OCI-M1 (cell line): ENCODE measurements around the gene ZNF354C.

ENCODE experiments used
- DNase-seq: peaks from one replicate; lab custom pipeline; 2025; lab: John Stamatoyannopoulos, UW

Gene ZNF354C

DNA sequence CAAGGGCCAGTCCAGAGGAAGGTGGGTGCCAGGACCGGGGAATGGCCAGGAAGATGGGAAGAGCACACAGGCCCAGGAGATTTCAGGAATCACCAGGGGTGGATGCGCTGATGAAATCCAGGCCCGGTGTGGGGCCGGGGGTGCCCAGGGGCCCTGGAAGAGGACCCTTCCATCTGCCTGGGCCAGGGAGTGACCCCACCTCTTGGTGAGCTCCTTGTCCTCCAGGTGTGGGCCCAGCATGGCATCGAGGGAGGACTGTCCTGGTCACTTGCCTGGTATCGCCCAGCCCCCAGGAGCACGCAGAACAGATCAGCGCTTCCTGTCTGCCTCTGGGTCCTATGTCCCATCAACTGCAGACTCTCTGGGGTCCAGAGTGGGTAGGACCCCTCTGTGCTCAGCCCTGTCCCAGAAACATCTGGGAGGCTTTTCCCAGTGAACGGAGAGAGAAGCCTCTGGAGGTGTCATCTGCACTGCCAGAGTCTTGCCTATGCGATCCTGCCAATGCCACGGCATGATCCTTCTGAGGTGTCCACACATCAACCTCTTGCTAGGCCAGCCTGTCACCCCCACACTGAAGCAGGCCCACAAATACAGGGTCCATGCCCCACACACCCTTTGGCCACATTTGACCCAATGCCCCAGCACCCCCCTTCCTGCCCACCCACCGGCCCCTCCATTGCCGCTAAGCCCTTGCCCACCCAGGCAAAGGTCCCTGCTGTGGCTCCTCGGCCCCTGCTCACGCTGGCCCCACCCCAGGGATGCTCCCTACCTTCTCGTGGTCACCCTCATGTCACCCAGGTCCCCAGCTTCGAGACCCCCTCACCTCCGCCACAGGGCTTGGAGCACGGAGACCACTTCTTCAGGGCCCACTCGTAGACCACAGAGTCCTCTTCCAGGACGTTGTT is 67.2 kb downstream of the ZNF354C start:
- no peak for DNase-seq

DNA sequence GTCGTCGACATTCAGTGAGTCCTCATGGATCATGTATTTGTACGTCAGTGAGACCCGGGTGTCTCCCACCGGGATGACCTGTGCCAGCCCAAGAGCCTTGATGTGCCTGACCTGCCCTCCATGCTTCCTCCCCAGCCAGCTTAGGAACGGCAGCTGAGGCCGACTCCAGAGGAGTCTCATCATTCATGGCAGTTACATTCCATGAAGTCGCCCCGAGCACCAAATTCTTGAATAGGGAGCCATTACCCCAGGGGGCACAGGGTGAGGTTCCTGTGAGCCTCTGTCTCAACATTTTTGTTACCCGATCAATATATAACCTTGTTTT is 67.8 kb downstream of the ZNF354C start:
- DNase-seq = no peak

DNA sequence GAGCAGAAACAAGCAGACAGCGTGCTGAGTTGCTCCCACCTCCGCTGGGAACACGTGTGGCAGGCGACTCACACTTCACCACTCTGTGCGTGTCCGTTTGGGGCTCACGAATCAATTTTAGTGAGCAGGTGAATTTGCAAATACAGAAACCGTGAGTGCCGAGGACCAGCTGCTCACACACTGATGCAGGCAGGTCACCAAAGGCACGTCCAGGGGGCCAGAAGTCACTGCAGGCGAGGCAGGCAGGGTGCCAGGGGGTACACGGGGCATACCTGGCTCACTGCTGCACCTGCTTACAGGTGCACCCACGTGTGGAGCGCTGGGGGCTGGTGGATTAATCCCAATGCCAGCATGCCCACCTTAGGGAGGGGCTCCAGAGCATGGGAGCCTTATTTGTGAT is 68.8 kb downstream of the ZNF354C start:
- no peak for DNase-seq

DNA sequence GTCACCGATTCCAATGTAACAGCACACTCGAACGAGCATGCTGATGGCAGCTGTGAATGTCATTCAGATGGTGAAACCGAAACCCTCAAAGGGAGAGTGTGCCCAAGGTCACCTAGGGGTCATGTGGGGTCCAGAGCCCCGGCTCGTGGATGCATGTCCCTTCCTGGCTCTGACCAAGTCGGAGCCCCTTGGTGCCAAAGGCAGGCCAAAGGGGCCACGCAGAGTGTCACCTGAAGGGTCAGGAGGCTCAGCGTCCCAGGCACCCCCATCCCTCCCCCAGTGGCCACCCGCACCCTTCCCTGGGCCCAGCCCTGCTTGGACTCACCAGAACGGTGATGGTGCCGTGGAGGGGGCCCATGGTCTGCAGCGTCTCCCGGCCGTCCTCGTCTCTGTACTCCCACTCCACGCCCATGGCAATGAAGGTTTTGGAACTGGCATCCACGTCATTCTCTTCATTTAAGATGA is 69.5 kb downstream of the ZNF354C start:
- no peak for DNase-seq

DNA sequence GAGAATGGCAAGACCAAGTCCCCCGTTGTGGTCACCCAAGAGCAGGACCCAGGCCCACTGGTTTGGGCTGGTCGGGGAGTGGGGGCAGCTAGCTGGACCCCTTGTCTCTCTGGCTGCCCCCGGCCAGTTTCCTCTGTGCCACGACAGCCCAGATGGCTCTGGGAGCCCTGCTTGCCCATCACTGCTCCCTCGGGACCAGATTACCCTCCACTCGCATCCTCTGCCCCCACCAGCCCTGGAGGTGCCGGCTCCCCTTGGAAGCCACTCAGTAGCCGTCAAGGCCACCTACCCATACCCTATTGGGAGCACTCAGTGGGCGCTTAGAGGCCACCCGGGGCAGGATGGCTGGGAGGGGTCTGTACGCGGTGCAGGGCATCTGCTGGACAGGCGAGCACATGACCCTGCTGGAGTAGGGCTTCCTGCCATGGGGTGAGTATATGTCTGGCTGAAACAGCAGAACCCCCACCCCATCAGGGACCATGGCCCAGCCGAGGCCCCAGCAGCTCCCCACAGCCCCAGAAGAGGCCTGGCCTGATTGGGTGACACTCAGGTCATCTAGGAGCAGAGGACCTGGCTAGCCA is 70.0 kb downstream of the ZNF354C start:
- no peak for DNase-seq

DNA sequence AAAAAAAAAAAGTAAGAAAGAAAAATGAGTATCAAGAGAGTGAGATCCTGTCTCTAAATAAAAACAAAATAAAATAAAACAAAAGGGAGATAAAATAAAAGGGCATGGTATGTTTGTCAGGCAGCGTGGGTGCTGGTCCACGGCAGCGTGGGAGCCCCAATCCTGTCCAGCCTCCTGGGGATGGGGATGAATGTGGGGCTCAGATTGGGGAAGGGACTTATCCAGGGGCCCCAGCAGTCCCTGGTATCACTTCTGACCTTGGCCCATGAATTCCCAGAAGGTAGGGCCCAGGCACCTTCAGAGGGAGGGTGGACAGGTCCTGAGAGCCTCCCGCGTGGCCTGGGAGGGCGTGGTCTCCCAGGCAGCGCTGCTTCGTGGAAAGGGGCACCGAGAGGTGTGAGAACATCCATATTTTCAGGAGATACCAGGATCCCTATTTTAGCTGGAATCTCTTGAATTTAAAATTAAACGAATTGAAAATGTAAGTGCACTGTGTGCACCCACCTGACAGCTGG is 71.2 kb downstream of the ZNF354C start:
- no peak for DNase-seq

DNA sequence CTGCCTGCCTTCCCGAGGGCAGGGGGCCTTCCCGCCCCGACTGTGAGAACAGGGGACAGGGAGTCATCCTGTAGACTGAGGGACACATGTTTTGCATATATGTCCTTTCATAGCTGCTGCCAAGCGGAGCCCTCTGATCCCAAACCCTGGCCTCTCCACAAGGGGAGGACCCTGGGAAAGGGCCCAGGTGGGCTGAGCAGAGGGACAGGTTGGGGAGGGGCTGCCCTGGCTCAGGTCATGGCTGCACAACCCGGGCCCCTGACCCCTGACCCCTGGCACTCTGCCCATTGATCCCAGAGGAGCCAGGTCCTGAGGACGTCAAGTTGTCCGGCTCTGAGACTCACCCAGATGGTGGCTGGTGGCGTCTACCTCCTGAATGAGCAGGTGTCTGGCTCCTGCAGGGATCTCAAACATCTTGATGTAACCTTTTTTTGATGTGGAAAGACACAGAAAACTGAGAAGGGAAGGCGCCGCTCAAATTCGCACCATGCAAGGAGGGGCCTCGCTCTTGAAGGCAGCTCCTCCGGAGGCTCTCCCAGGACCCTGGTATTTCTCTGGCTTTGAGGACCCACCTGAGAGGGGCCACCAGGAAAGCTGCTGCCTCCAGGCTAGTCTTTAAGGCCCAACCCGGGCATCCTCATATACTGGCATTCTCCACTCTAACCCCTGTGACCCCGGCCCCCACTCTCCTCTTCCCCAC is 71.9 kb downstream of the ZNF354C start:
- no peak for DNase-seq

DNA sequence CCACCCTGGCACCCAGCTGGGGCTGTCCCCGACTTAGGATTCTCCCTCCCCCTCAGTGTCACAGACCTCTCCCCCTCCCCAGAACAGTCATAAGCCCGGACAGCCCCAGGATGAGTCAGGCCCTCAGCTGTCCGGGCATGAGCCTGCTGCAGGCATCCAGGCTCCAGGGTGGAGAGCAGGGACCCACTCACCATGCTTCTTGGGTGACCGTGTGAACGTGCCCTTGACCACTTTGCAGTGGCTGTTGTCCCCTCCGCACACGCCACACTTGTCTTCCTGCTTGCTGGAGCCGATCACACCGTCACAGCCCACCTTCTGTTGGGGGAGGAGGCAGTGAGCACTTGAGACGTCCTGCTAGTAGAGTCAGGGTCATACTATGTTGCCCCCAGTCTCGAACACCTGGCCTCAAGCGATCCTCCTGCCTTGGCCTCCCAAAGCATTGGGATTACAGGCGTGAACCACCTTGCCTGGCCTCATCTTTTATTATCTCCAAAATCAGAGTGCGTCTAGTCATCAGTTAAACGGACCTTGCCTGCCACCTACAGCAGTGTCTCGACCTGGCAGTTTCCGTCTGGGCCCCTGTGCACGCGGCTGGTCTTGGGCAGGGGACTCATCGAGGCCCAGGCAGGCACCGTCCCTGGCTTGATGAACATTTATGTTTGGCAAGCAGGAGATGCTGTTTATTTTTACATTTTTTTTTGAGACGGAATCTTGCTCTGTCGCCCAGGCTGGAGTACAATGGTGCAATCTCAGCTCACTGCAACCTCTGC is 72.6 kb downstream of the ZNF354C start:
- no peak for DNase-seq
